ENCODE results near the gene ASXL1. TPM values are rescaled to one million over a fixed set of nuclear protein-coding genes. Genes with fewer than 3 reads are reported as not detected.
"Not testable (repeated sequence)": the region's sequence is repeated elsewhere in the genome, so short reads cannot be mapped to it uniquely, and the experiment has no call there.

The ASXL1 gene
- total RNA-seq, 6 donors from 2014 or later = 60.6 to 389 (median 88.5) TPM

GRCh38 chr20:32316667-32317066 is 41.5 kb upstream of the ASXL1 start:
- DNase-seq = no peak
- WGBS, 2 donors = 79 to 100% methylated on average over 5 to 7 of the region's 7 CpGs
- Histone ChIP-seq H3K27ac (no peak overlapping the region), H3K4me3 (no peak overlapping the region), H3K36me3 (peaks cover 4 to 59% (median 15%) of the 10 kb centered on the region in 4 donors), H3K27me3 (no peaks in the 10 kb centered on the region), H3K9me3 (no peaks in the 10 kb centered on the region), H3K4me1 (no peaks in the 10 kb centered on the region)
- ATAC-seq (ENCODE audit: low FRiP score in 2 of 2) = no peak
- TF ChIP-seq POLR2A (IDR thresholded peaks at IDR 0.05) = no peak
- TF ChIP-seq CTCF (IDR thresholded peaks at IDR 0.05) = no peak
- TF ChIP-seq POLR2AphosphoS5 (IDR thresholded peaks at IDR 0.05) = no peak

GRCh38 chr20:32319100-32319499 is 39.0 kb upstream of the ASXL1 start:
- Histone ChIP-seq H3K4me3 (no peak overlapping the region), H3K27me3 (no peaks in the 10 kb centered on the region), H3K9me3 (no peaks in the 10 kb centered on the region), H3K27ac (no peak overlapping the region), H3K36me3 (peaks cover 4 to 38% (median 15%) of the 10 kb centered on the region in 4 donors), H3K4me1 (no peaks in the 10 kb centered on the region)
- no peak for DNase-seq
- 66 to 72% methylated on average over 6 of the region's 6 CpGs for WGBS, 2 donors
- TF ChIP-seq POLR2AphosphoS5 (IDR thresholded peaks at IDR 0.05) (no peak), POLR2A (IDR thresholded peaks at IDR 0.05) (no peak), EP300 (IDR thresholded peaks at IDR 0.05) (no peak), CTCF (IDR thresholded peaks at IDR 0.05) (no peak)
- no peak for ATAC-seq (ENCODE audit: low FRiP score in 2 of 2)

GRCh38 chr20:32320305-32320704 is 37.8 kb upstream of the ASXL1 start:
- TF ChIP-seq POLR2A (IDR thresholded peaks at IDR 0.05) (no peak), EP300 (IDR thresholded peaks at IDR 0.05) (no peak), POLR2AphosphoS5 (IDR thresholded peaks at IDR 0.05) (no peak), CTCF (IDR thresholded peaks at IDR 0.05) (no peak)
- Histone ChIP-seq H3K27ac (no peak overlapping the region), H3K4me1 (no peaks in the 10 kb centered on the region), H3K9me3 (no peaks in the 10 kb centered on the region), H3K27me3 (no peaks in the 10 kb centered on the region), H3K36me3 (peaks cover 4 to 37% (median 15%) of the 10 kb centered on the region in 4 donors), H3K4me3 (no peak overlapping the region)
- WGBS, 2 donors = 80 to 92% methylated on average over 1 of the region's 1 CpG
- ATAC-seq (ENCODE audit: low FRiP score in 2 of 2) = no peak
- DNase-seq = no peak

DNA sequence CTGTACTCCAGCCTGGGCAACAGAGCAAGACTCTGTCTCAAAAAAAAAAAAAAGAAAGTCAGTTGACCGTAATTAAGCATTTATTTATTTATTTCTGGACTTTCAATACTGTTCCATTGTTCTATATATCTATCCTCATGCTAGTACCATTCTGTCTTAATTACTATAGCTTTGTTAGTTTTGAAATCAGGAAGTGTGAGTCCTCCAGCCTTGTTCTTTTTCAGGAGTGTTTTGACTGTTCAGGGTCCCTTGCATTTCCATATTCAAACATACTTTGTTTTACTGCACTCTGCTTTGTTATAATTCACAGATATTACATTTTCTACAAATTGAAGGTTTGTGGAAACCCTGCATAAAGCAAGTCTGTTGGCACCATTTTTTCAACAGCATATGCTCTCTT is 36.7 kb upstream of the ASXL1 start:
- DNase-seq = no peak
- H3K9me3 ChIP-seq = no peaks in the 10 kb centered on the region
- no peak overlapping the region for H3K27ac ChIP-seq
- H3K4me3 ChIP-seq = no peak overlapping the region
- no peaks in the 10 kb centered on the region for H3K27me3 ChIP-seq
- no peak for TF ChIP-seq EP300 (IDR thresholded peaks at IDR 0.05)
- no peak for TF ChIP-seq POLR2AphosphoS5 (IDR thresholded peaks at IDR 0.05)
- no peak for TF ChIP-seq POLR2A (IDR thresholded peaks at IDR 0.05)
- TF ChIP-seq CTCF (IDR thresholded peaks at IDR 0.05) = no peak
- no peak for ATAC-seq (ENCODE audit: low FRiP score in 2 of 2)
- H3K4me1 ChIP-seq = peaks cover 0 to 9% (median 6%) of the 10 kb centered on the region in 4 donors
- WGBS, 2 donors = 75 to 78% methylated on average over 1 of the region's 1 CpG
- peaks cover 4 to 26% (median 13%) of the 10 kb centered on the region in 4 donors for H3K36me3 ChIP-seq

DNA sequence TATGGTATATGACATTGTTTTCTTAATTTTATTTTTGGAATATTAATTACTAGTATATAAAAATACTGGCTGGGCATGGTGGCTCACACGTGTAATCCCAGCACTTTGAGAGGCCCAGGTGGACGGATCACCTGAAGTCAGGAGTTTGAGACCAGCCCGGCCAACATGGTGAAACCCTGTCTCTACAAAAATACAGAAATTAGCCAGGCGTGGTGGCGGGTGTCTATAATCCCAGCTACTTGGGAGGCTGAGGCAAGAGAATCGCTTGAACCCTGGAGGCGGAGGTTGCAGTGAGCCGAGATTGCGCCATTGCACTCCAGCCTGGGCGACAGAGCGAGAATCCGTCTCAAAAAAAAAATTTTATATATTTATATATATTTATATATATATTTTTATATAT is 35.9 kb upstream of the ASXL1 start:
- H3K27ac ChIP-seq; ATAC-seq (ENCODE audit: low FRiP score in 2 of 2): not testable (repeated sequence)

DNA sequence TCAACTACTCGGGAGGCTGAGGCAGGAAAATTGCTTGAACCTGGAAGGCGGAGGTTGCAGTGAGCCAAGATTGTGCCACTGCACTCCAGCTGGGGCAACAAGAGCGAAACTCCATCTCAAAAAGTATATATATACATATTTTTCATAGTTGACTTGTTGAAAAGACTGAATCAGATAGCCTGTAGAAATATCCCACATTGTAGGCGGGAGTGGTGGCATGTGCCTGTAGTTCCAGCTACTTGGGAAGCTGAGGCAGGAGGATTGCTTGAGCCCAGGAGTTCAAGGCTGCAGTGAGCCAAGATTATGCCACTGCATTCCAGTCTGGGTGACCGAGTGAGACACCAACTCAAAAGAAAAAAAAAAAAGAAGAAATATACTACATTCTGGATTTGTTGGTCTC is 34.4 kb upstream of the ASXL1 start:
- not testable (repeated sequence) for H3K27ac ChIP-seq; ATAC-seq (ENCODE audit: low FRiP score in 2 of 2); DNase-seq; H3K9me3 ChIP-seq; H3K4me3 ChIP-seq; H3K27me3 ChIP-seq
- WGBS, 2 donors = 95 to 99% methylated on average over 5 of the region's 5 CpGs
- Histone ChIP-seq H3K4me1 (peaks cover 0 to 22% (median 8%) of the 10 kb centered on the region in 4 donors), H3K36me3 (peaks cover 0 to 14% (median 5%) of the 10 kb centered on the region in 4 donors)

More for the DNA sequence above, 35.9 kb upstream of the ASXL1 start:
- DNase-seq, H3K9me3 ChIP-seq, H3K4me3 ChIP-seq, H3K27me3 ChIP-seq: not testable (repeated sequence)
- 97% methylated on average over 12 of the region's 12 CpGs for WGBS, 2 donors
- H3K4me1 ChIP-seq = peaks cover 0 to 15% (median 8%) of the 10 kb centered on the region in 4 donors
- H3K36me3 ChIP-seq = peaks cover 4 to 22% (median 9%) of the 10 kb centered on the region in 4 donors
